HCT116 (cell line): Measurements from ENCODE around the gene DGKB. TPM values are rescaled to one million over a fixed set of nuclear protein-coding genes. Genes with fewer than 3 reads are reported as not detected.

Source experiments
- ATAC-seq: fragments of 200-7000 bp; cut with Tn5 transposase; 2 replicates; pipeline ENCODE4 v1.9.1; 2020; ENCODE audit warnings: mild to moderate bottlenecking, moderate library complexity
- BruUV-seq: library from RNA; stranded (reverse); fragments of 400-500 nt; replicated peaks from 2 replicates; lab custom pipeline; 2021; lab: Mats Ljungman, UMichigan
- CTCF ChIA-PET: fragments of 300-600 bp; sonication (Branson Sonifier 250); formaldehyde crosslinking; loops from one replicate; lab custom pipeline; 2021; ENCODE audit warnings: antibody characterized with exemption; lab: Charles Lee
- POLR2A ChIA-PET: fragments of 300-600, 350-600 bp; sonication (Branson Sonifier 250); formaldehyde crosslinking; loops from one replicate; lab custom pipeline; 2021; ENCODE audit warnings: antibody characterized with exemption; lab: Charles Lee
- RAD21 ChIA-PET, 2 experiments: fragments of 300-600 bp; sonication (Branson Sonifier 250); formaldehyde crosslinking; loops; one replicate each; lab custom pipeline; 2023; ENCODE audit warnings: low total read pairs in 2 of 2; ENCODE audit not compliant: uncharacterized antibody in 2 of 2, unreplicated experiment in 2 of 2, low non-redundant PET in 1 of 2; lab: Charles Lee
- DNase-seq: peaks from one replicate; pipeline ENCODE4 v3.0.0-alpha.2; 2010; ENCODE audit warnings: low read depth, low spot score
- H2AFZ ChIP-seq: fragments of 200-600 bp; shearing (Covaris generic), sonication (generic); 2 replicates; pipeline ENCODE4 v1.6.1; 2017; ENCODE audit warnings: low read depth, mixed run types, mixed read lengths, antibody characterized with exemption, low read length; ENCODE audit not compliant: poor library complexity, severe bottlenecking
- H3K27ac ChIP-seq: 2 replicates; pipeline ENCODE4 v1.5.1; 2012; ENCODE audit warnings: low read depth, low read length
- H3K27me3 ChIP-seq: fragments of 200-600 bp; sonication (generic); 2 replicates; pipeline ENCODE4 v1.6.1; 2016; ENCODE audit warnings: mixed run types, low read length, mixed read lengths; ENCODE audit not compliant: insufficient read depth
- H3K36me3 ChIP-seq, 2 experiments: fragments of 200-500 bp in 1 of 2; fragments of 200-600 bp in 1 of 2; sonication (Bioruptor generic) in 1 of 2; sonication (generic) in 1 of 2; 2 replicates each; pipeline versions ENCODE4 v1.5.1 to v1.6.1; 2014 to 2016; ENCODE audit warnings: low read length in 2 of 2, inconsistent platforms in 1 of 2, mixed read lengths in 1 of 2, mixed run types in 1 of 2; ENCODE audit not compliant: insufficient read depth in 2 of 2, control insufficient read depth in 1 of 2
- H3K4me1 ChIP-seq, 2 experiments: fragments of 200-600 bp in 1 of 2; sonication (generic) in 1 of 2; 2 replicates each; pipeline versions ENCODE4 v1.5.1 to v1.6.1; 2012 to 2017; ENCODE audit warnings: low read length in 2 of 2, inconsistent platforms in 1 of 2, mild to moderate bottlenecking in 1 of 2, mixed read lengths in 1 of 2, mixed run types in 1 of 2, moderate library complexity in 1 of 2; ENCODE audit not compliant: insufficient read depth in 2 of 2, control insufficient read depth in 1 of 2
- H3K4me2 ChIP-seq: fragments of 200-600 bp; sonication (generic); 2 replicates; pipeline ENCODE4 v1.6.1; 2017; ENCODE audit warnings: mixed run types, low read length, mixed read lengths
- H3K4me3 ChIP-seq, 2 experiments: fragments of 200-600 bp in 1 of 2; sonication (generic) in 1 of 2; replicated peaks in 1 of 2; 2 replicates each; pipeline ENCODE4 v1.5.1; 2011 to 2016; ENCODE audit warnings: low read length in 2 of 2, control low read depth in 1 of 2, low read depth in 1 of 2, mild to moderate bottlenecking in 1 of 2, mixed read lengths in 1 of 2, mixed run types in 1 of 2
- H3K79me2 ChIP-seq: fragments of 200-600 bp; sonication (generic); 2 replicates; pipeline ENCODE4 v1.6.1; 2017; ENCODE audit warnings: mild to moderate bottlenecking, mixed run types, low read length, moderate library complexity, mixed read lengths; ENCODE audit not compliant: insufficient read depth
- H3K9ac ChIP-seq: fragments of 200-600 bp; sonication (generic); 2 replicates; pipeline ENCODE4 v1.6.1; 2016; ENCODE audit warnings: low read length, mixed read lengths
- H3K9me2 ChIP-seq: fragments of 200-600 bp; sonication (generic), shearing (Covaris generic); 2 replicates; pipeline ENCODE4 v1.6.1; 2017; ENCODE audit warnings: mixed run types, mild to moderate bottlenecking, moderate library complexity; ENCODE audit not compliant: insufficient read depth
- H3K9me3 ChIP-seq, 2 experiments: fragments of 200-500 bp in 1 of 2; fragments of 200-600 bp in 1 of 2; sonication (Bioruptor generic) in 1 of 2; sonication (generic) in 1 of 2; 2 replicates each; pipeline ENCODE4 v1.6.1; 2014 to 2017; ENCODE audit warnings: low read length in 2 of 2, mixed read lengths in 2 of 2, inconsistent platforms in 1 of 2, low read depth in 1 of 2, mild to moderate bottlenecking in 1 of 2, mixed run types in 1 of 2, moderate library complexity in 1 of 2; ENCODE audit not compliant: control insufficient read depth in 1 of 2, insufficient read depth in 1 of 2
- H4K20me1 ChIP-seq: fragments of 200-600 bp; sonication (generic), shearing (Covaris generic); 2 replicates; pipeline ENCODE4 v1.6.1; 2017; ENCODE audit warnings: mixed run types, mild to moderate bottlenecking, moderate library complexity; ENCODE audit not compliant: insufficient read depth
- CEBPB ChIP-seq: IDR thresholded peaks from 2 replicates; pipeline ENCODE4 v1.6.1; 2012; ENCODE audit warnings: low read depth
- CTCF ChIP-seq, 3 experiments: fragments of 200-600 bp in 1 of 3; sonication (generic) in 1 of 3; IDR thresholded peaks in 2 of 3; conservative IDR thresholded peaks in 1 of 3; 2 replicates each; pipeline ENCODE4 v1.5.1; 2012 to 2017; ENCODE audit warnings: low read depth in 2 of 3, low read length in 2 of 3, antibody characterized with exemption in 1 of 3, borderline replicate concordance in 1 of 3, control low read depth in 1 of 3, mild to moderate bottlenecking in 1 of 3, mixed read lengths in 1 of 3, mixed run types in 1 of 3, moderate library complexity in 1 of 3; ENCODE audit not compliant: insufficient read depth in 1 of 3
- EGR1 ChIP-seq: IDR thresholded peaks from 2 replicates; pipeline ENCODE4 v1.6.1; 2012; ENCODE audit warnings: low read depth
- ELF1 ChIP-seq: IDR thresholded peaks from 2 replicates; pipeline ENCODE4 v1.6.1; 2012; ENCODE audit warnings: low read depth, borderline replicate concordance
- FOSL1 ChIP-seq: IDR thresholded peaks from 2 replicates; pipeline ENCODE4 v1.6.1; 2012; ENCODE audit warnings: low read depth
- JUND ChIP-seq: IDR thresholded peaks from 2 replicates; pipeline ENCODE4 v1.6.1; 2012
- SIN3A ChIP-seq: IDR thresholded peaks from 2 replicates; pipeline ENCODE4 v1.6.1; 2012; ENCODE audit warnings: low read depth
- intact Hi-C: fragments of 100-400 bp; cut with micrococcal nuclease; formaldehyde crosslinking; loops from 2 replicates; pipeline ENCODE4 v1.10.0; 2022
- total RNA-seq: library from RNA; stranded (reverse); gene quantifications from one replicate; pipeline ENCODE4 v1.2.1, GENCODE V29; 2021; ENCODE audit not compliant: unreplicated experiment
- TF ChIP-seq, protein P1 (sequence below): IDR thresholded peaks from 2 replicates; pipeline ENCODE4 v1.6.1; 2012
- TF ChIP-seq, protein P2 (sequence below): IDR thresholded peaks from 2 replicates; pipeline ENCODE4 v1.6.1; 2011; ENCODE audit warnings: mild to moderate bottlenecking, low read length, moderate library complexity; ENCODE audit not compliant: insufficient replicate concordance; ENCODE audit errors: extremely low read depth

Gene DGKB
- total RNA-seq, 1 experiment from 2014 or later = 0.05 TPM

DNA sequence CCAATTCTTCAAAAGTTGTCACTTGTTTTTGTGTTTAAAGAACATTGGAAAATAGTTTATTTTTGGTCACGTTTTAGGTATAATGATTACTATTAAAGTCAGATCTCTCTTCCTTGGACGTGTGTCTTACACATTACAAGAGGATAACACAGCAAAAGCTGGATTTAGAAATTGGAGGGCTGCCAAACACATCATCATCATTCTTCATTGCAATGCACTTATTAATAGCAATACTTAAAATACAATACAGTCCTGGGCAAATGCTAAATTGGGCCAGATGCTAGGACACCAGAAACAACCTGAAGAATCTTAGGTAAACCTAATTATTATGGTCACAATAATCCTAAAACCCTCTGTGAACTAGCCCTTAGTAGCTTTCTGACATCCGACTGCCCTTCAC lies 303.6 kb downstream of the DGKB start:
- intact Hi-C loops = no loop called here
- no peak for DNase-seq

More for the DNA sequence above, 303.6 kb downstream of the DGKB start:
- no peak overlapping the region for H3K9ac ChIP-seq
- H3K4me1 ChIP-seq = no peaks in the 10 kb centered on the region; a peak in 1 of 4 replicates
- no peaks in the 10 kb centered on the region for H4K20me1 ChIP-seq
- RAD21 ChIA-PET = no interaction called here
- H3K4me3 ChIP-seq = no peak overlapping the region
- H3K4me2 ChIP-seq = no peak overlapping the region
- no peaks in the 10 kb centered on the region for H3K9me2 ChIP-seq
- ATAC-seq = no peak
- H3K9me3 ChIP-seq = no peaks in the 10 kb centered on the region
- no TSS peak for BruUV-seq
- CTCF ChIA-PET = no interaction called here
- H3K36me3 ChIP-seq = no peaks in the 10 kb centered on the region
- TF ChIP-seq CTCF (IDR thresholded peaks at IDR 0.05 in 2 of 3, conservative IDR thresholded peaks at IDR 0.05 in 1 of 3; ENCODE audit: borderline replicate concordance in 1 of 3, insufficient read depth in 1 of 3, low read depth in 2 of 3, low read length in 2 of 3) (no peak), ELF1 (no peak), CEBPB (no peak), SIN3A (no peak), JUND (no peak), EGR1 (no peak), FOSL1 (no peak)
- TF ChIP-seq, protein P1, sequence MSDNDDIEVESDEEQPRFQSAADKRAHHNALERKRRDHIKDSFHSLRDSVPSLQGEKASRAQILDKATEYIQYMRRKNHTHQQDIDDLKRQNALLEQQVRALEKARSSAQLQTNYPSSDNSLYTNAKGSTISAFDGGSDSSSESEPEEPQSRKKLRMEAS = no peak
- TF ChIP-seq, protein P2, sequence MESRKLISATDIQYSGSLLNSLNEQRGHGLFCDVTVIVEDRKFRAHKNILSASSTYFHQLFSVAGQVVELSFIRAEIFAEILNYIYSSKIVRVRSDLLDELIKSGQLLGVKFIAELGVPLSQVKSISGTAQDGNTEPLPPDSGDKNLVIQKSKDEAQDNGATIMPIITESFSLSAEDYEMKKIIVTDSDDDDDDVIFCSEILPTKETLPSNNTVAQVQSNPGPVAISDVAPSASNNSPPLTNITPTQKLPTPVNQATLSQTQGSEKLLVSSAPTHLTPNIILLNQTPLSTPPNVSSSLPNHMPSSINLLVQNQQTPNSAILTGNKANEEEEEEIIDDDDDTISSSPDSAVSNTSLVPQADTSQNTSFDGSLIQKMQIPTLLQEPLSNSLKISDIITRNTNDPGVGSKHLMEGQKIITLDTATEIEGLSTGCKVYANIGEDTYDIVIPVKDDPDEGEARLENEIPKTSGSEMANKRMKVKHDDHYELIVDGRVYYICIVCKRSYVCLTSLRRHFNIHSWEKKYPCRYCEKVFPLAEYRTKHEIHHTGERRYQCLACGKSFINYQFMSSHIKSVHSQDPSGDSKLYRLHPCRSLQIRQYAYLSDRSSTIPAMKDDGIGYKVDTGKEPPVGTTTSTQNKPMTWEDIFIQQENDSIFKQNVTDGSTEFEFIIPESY = no peak
- TF ChIP-seq, all 23 proteins: peak for 0
- no peak overlapping the region for H3K27ac ChIP-seq
- POLR2A ChIA-PET = no interaction called here
- H3K27me3 ChIP-seq = no peaks in the 10 kb centered on the region
- no peaks in the 10 kb centered on the region for H3K79me2 ChIP-seq
- no peak overlapping the region for H2AFZ ChIP-seq
